ENCODE data around the gene PRELID3B.

Gene PRELID3B

DNA sequence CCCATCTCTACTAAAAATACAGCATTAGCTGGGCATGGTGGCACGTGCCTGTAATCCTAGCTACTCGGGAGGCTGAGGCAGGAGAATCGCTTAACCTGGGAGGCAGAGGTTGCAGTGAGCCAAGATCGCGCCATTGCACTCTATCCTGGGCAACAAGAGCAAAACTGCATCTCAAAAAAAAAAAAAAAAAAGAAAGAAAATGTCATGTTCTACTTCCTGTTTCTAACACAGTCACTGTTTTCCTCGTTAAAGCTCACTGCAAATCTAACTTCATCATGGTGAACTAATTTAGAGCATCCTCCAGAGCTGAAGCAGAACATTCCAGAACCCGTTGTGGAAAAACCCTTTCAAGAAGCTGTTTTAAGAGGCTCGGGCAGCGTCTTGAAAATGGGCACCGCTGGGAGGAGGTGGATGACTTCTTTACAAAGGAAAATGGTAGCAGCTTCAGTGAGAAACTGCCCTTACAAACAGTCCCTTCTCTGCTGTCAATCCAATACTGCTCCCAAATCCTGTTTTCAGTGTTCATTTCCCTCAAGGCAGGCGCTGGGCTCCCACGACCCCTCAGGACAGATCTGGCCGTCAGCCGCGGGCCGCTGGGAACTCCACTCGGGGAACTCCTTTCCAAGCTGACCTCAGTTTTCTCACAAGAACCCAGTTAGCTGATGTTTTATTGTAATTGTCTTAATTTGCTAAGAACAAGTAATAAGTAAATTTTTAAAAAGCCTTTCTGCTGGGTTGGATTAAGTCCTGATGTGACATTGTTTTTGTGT, 48.0 kb downstream of the PRELID3B start:
- no peak overlapping the region for H3K4me3 ChIP-seq (ENCODE audit: low read length)
- TF ChIP-seq, protein P1, sequence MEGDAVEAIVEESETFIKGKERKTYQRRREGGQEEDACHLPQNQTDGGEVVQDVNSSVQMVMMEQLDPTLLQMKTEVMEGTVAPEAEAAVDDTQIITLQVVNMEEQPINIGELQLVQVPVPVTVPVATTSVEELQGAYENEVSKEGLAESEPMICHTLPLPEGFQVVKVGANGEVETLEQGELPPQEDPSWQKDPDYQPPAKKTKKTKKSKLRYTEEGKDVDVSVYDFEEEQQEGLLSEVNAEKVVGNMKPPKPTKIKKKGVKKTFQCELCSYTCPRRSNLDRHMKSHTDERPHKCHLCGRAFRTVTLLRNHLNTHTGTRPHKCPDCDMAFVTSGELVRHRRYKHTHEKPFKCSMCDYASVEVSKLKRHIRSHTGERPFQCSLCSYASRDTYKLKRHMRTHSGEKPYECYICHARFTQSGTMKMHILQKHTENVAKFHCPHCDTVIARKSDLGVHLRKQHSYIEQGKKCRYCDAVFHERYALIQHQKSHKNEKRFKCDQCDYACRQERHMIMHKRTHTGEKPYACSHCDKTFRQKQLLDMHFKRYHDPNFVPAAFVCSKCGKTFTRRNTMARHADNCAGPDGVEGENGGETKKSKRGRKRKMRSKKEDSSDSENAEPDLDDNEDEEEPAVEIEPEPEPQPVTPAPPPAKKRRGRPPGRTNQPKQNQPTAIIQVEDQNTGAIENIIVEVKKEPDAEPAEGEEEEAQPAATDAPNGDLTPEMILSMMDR (conservative IDR thresholded peaks at IDR 0.05; ENCODE audit: low read depth, low read length) = no peak
- DNase-seq (ENCODE audit: low read depth) = no peak

DNA sequence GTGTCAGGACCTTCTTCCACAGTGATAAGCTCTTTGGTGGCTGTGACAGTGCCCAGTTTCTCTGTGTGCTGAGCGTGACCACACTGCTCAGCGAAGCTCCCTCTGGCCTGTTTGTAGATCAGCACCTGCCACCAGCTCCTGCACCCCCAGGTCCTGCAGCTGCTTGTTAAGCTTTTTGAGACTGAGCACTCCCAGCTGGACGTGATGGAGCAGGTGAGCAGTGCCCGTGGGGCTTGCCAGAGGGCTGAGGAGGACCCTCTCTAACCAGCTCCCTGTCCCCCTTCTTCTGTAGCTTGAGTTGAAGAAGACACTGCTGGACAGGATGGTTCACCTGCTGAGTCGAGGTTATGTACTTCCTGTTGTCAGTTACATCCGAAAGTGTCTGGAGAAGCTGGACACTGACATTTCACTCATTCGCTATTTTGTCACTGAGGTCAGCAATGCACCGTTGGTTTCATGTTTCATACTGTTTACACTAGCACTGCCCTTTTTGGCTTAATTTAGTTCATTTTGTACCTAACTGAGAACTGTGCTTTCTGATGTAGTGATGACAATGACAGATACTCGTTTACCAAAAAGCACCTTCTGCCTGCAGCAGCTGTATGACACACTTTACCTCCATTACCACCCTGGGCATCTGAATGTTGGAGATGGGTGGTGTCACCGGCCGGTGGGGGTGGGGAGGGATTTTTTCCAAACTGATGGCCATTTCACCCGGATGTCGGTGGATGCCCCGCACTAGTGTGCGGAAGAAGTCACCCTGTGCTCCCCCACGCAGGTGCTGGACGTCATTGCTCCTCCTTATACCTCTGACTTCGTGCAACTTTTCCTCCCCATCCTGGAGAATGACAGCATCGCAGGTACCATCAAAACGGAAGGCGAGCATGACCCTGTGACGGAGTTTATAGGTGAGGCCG, 49.0 kb downstream of the PRELID3B start:
- TF ChIP-seq, protein P1 (conservative IDR thresholded peaks at IDR 0.05; ENCODE audit: low read depth, low read length) = no peak
- no peak for DNase-seq (ENCODE audit: low read depth)
- no peak overlapping the region for H3K4me3 ChIP-seq (ENCODE audit: low read length)

DNA sequence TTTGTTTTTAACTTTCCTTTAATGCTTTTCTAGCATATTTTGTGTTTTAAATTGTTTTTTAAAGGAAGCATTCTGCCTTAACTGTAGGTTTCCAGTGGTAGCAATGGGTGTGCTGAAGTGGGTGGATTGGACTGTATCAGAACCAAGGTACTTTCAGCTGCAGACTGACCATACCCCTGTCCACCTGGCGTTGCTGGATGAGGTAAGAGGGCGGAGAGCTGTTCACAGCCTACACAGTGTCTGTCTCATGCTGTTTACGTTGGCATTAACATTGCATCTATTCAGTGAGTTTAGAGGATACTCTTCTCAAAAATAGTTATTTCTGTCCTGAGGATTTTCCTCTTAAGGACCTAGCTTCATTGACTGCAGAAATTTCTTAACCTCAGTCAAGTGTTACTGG, 49.7 kb downstream of the PRELID3B start:
- no peak overlapping the region for H3K4me3 ChIP-seq (ENCODE audit: low read length)
- TF ChIP-seq, protein P1 (conservative IDR thresholded peaks at IDR 0.05; ENCODE audit: low read depth, low read length) = no peak
- no peak for DNase-seq (ENCODE audit: low read depth)

DNA sequence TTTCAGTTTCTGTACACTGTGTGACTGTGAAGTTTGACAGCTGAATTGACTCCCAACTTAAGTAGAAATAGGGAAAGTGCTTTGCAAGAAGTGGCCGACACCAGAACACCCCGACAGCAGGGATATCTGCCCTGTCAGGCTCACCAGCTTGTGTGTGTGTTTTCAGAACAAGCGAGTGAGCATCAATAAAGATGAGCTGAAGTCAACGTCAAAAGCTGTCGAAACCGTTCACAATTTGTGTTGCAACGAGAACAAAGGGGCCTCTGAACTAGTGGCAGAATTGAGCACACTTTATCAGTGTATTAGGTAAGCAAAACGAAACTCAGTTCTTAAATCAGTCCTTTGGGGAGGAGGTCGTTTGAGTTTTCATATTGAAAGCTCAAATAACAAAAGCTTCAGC, 50.9 kb downstream of the PRELID3B start:
- no peak overlapping the region for H3K4me3 ChIP-seq (ENCODE audit: low read length)
- DNase-seq (ENCODE audit: low read depth) = no peak
- TF ChIP-seq, protein P1 (conservative IDR thresholded peaks at IDR 0.05; ENCODE audit: low read depth, low read length) = no peak

DNA sequence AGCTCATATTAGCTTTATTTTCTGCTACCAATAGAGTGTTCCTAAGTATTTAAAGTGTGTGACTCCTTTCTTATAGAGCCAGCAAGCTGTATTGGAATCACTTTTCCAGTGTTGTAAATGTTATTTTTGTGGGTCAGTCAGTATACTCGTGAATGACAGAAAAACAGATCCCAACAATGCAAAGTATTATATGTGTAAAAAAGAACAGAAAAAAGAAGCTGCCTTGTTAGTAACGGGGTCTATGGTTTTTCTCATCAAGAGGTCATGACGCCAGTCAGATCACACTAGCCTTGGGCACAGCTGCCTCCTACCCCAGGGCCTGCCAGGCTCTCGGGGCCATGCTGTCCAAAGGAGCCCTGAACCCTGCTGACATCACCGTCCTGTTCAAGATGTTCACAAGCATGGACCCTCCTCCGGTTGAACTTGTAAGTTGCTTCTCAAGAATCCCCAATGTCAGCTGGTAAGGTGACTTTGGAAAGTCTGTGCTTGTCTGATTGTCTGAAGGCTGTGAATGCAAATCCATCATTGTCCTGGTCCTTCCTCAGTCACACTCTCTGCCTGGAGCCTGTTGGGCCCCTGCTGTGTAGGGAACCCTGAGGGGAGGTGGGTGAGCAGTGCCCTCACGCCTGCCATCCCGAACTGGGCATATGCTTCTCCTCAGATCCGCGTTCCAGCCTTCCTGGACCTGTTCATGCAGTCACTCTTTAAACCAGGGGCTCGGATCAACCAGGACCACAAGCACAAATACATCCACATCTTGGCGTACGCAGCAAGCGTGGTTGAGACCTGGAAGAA, 51.7 kb downstream of the PRELID3B start:
- H3K4me3 ChIP-seq (ENCODE audit: low read length) = no peak overlapping the region
- TF ChIP-seq, protein P1 (conservative IDR thresholded peaks at IDR 0.05; ENCODE audit: low read depth, low read length) = no peak
- no peak for DNase-seq (ENCODE audit: low read depth)

DNA sequence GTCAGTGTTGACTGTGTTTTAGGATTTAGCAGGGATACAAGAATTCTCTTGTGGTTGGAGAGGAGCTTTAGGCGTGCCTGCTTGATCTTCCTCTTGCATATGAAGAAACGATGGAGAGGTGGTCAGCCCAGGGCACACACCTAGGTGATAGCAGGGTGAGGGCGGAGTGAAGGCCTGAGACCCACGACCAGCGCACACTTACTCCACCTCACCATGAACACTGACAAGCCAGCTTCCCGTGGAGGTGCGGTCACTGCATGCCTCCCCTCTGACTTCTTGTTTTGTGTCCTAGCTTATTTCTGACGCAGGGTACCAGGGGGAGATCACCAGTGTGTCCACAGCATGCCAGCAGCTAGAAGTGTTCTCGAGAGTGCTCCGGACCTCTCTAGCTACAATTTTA, 53.4 kb downstream of the PRELID3B start:
- no peak for DNase-seq (ENCODE audit: low read depth)
- H3K4me3 ChIP-seq (ENCODE audit: low read length) = no peak overlapping the region
- TF ChIP-seq, protein P1 (conservative IDR thresholded peaks at IDR 0.05; ENCODE audit: low read depth, low read length) = no peak
